Measurements from ENCODE around the gene HCN2. TPM values are rescaled to one million over a fixed set of nuclear protein-coding genes. Genes with fewer than 3 reads are reported as not detected.
A peak's percentile ranks its signal among the peaks of the same experiment; 100 is the strongest.

The HCN2 gene
- total RNA-seq, 5 donors from 2014 or later (not counting 1 experiment from before 2014, with no cell fraction given) = 0.93 to 4.4 (median 3.6) TPM

DNA sequence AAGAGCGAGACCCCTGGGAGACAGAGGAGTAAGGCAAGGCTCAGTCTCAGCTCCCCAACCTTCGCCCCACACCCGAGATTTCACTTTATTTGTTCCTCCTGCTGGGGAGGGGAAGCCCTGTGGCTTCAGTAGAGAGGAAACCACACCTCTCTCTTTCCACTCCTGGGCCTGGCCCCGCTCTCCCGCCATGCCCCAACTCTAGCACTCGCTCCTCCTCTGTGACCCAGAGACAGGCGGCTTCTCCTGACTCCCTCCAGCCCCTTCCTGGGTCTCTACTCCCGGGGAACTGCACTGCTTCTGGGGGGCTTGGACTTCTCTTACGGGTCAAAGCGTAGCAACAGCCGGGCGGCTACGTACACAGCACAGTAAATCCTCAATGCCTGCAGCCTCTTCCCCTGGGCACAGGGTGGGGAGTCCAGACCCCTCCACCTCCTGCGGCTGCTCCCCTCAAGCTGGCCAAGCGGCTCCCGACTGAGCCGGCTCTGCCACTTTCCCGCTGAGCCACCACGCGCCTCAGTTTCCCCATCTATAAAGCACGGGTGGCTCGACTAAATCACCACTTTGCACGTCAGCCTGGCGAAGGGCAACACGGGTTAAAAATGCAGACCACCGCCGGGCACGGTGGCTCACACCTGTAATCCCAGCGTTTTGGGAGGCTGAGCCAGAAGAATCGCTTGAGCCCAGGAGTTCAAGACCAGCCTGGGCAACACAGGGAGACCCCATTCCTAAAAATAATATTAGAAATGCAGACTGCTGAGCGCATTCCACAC is 71.9 kb downstream of the HCN2 start:
- Histone ChIP-seq H3K9me3 (no peaks in the 10 kb centered on the region), H3K4me3 (ENCODE audit: control insufficient read depth in 1 of 2, extremely low read depth in 1 of 2, low read length in 1 of 2) (peak overlapping the region; percentile 86 to 87), H3K4me1 (ENCODE audit: control insufficient read depth in 1 of 2, extremely low read depth in 1 of 2, insufficient read depth in 2 of 2, low read length in 2 of 2) (peaks cover 12 to 76% of the 10 kb centered on the region in 2 experiments), H3K27me3 (replicated peaks in 1 of 2; ENCODE audit: control insufficient read depth in 2 of 2, extremely low read depth in 1 of 2, insufficient read depth in 2 of 2, low read length in 1 of 2) (no peaks in the 10 kb centered on the region), H3K27ac (ENCODE audit: low read length) (peak overlapping the region; percentile 98), H3K36me3 (ENCODE audit: control insufficient read depth in 2 of 2, extremely low read depth in 1 of 2, insufficient read depth in 1 of 2, low read length in 1 of 2) (peaks cover 5 to 19% of the 10 kb centered on the region in 2 donors)
- 0% methylated on average over 23 of the region's 31 CpGs for WGBS (ENCODE audit: insufficient coverage)
- Mint-ChIP-seq H3K4me1 (peaks cover 46 to 58% (median 47%) of the 10 kb centered on the region in 3 donors), H3K4me3 (peak overlapping the region; percentile 95 to 98 (median 96)), H3K36me3 (peaks cover 2% of the 10 kb centered on the region), H3K9me3 (no peaks in the 10 kb centered on the region), H3K27ac (peak overlapping the region; percentile 97), H3K27me3 (no peaks in the 10 kb centered on the region)
- peak; percentile 39 to 58 (median 52) for ATAC-seq (replicated peaks in 1 of 4)
- DNase-seq = peak; percentile 48 to 81 (median 61)
- CTCF ChIA-PET = no interaction called here
- POLR2A ChIA-PET = no interaction called here

DNA sequence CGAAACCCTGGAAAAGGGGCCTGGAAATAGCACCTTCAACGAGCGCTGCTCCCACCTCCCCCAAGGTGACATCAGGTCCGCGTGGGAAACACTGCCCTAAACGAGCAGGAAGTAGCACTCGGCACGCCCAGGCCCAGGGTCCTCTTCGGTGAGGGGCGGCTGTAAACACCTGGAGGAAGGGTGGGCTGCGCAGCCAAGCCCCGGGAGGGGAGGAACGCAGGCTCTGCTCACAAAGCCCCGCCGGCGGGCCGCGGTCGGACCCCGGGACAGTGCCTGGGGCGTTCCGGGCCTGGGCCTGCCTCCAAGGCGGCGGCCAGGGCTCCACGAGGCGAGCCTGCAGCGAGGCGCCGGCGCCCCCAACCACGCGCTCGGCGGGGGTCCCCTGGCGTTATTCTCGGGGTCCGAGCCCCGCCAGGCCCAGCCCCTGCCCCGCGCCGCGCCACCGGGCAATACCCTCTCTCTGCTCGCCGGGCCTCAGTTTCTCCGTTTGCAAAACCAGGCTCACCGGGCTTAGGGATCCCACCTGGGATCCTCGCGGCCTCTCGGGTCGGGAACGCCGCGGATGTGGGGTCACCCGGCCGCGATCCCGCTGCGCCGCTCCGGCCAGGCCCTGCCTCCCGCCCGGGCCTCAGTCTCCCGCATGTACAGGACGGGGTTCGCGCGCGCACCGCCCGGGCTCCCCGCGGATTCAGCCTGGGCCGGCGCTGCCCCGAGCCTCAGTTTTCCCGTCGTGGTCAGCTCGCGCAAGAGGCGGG is 72.7 kb downstream of the HCN2 start:
- ATAC-seq (replicated peaks in 1 of 4) (peak; percentile 27 to 45 (median 37)), DNase-seq (peak; percentile 50 to 80 (median 66))
- Mint-ChIP-seq H3K27me3 (no peaks in the 10 kb centered on the region), H3K4me1 (peaks cover 40 to 51% (median 47%) of the 10 kb centered on the region in 3 donors), H3K4me3 (peak overlapping the region; percentile 95 to 98 (median 96)), H3K27ac (peak overlapping the region; percentile 97), H3K36me3 (peaks cover 2% of the 10 kb centered on the region), H3K9me3 (no peaks in the 10 kb centered on the region)
- 0% methylated on average over 77 of the region's 81 CpGs for WGBS (ENCODE audit: insufficient coverage)
- peaks cover 12 to 69% of the 10 kb centered on the region in 2 experiments for H3K4me1 ChIP-seq (ENCODE audit: control insufficient read depth in 1 of 2, extremely low read depth in 1 of 2, insufficient read depth in 2 of 2, low read length in 2 of 2)
- ChIA-PET CTCF (interaction anchor here in 1 of 2 donors (0.6 to 0.7 kb wide), 4 partner anchors 26 to 763 kb away, joined by 3 to 5 read pairs (median 4); partner anchors contain the start of gene BSG), POLR2A (no interaction called here)
- H3K4me3 ChIP-seq (ENCODE audit: control insufficient read depth in 1 of 2, extremely low read depth in 1 of 2, low read length in 1 of 2) = peak overlapping the region; percentile 86 to 87
- H3K9me3 ChIP-seq = no peaks in the 10 kb centered on the region
- peaks cover 5 to 15% of the 10 kb centered on the region in 2 donors for H3K36me3 ChIP-seq (ENCODE audit: control insufficient read depth in 2 of 2, extremely low read depth in 1 of 2, insufficient read depth in 1 of 2, low read length in 1 of 2)
- H3K27ac ChIP-seq (ENCODE audit: low read length) = peak overlapping the region; percentile 98
- peaks cover 0 to 1% of the 10 kb centered on the region in 2 experiments for H3K27me3 ChIP-seq (replicated peaks in 1 of 2; ENCODE audit: control insufficient read depth in 2 of 2, extremely low read depth in 1 of 2, insufficient read depth in 2 of 2, low read length in 1 of 2)

DNA sequence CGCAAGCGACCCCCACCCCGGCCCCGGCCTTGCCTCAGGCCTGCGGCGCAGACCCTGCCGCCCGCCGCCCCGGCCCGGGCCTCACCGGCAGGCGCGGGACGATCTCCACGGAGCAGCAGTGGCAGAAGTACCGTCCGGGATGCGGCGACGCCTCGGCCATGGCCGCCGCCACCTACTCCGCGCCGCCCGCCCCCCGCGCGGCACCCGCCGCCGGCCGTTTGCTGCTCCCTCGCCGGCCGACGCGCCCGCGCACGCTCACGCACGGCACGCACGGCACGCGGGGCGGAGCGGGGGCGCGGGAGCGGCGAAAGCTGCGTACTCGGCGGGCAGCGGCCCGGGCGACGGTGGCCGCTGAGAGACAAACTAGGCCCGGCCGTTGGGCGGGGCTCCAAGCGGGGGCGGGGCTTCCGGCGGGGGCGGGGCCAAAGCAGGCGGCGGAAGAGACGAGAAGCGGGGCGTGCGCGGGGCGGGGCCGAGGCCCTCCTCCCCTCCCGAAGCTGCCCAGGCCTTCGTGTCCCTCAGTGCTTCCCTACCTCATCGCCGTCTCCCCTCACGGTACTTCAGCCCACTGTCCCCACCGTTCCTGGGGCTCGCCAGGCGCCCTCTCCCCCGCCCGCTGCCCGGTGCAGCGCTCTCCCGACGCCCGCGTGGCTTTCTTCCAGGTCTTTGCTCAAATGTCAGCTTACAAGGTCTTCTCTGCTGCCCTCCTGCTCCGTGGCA is 73.4 kb downstream of the HCN2 start, which contains the start of gene RNF126:
TSS of gene RNF126 (minus strand) at position 253 of the 720 bp plus-strand sequence. CDS start at position 160, 93 bp downstream.
- Histone ChIP-seq H3K36me3 (ENCODE audit: control insufficient read depth in 2 of 2, extremely low read depth in 1 of 2, insufficient read depth in 1 of 2, low read length in 1 of 2) (peaks cover 0 to 7% of the 10 kb centered on the region in 2 donors), H3K4me1 (ENCODE audit: control insufficient read depth in 1 of 2, extremely low read depth in 1 of 2, insufficient read depth in 2 of 2, low read length in 2 of 2) (peaks cover 12 to 61% of the 10 kb centered on the region in 2 experiments), H3K27ac (ENCODE audit: low read length) (peak within 1 kb of the TSS; percentile 98), H3K27me3 (replicated peaks in 1 of 2; ENCODE audit: control insufficient read depth in 2 of 2, extremely low read depth in 1 of 2, insufficient read depth in 2 of 2, low read length in 1 of 2) (peaks cover 0 to 4% of the 10 kb centered on the region in 2 experiments), H3K9me3 (no peaks in the 10 kb centered on the region), H3K4me3 (ENCODE audit: control insufficient read depth in 1 of 2, extremely low read depth in 1 of 2, low read length in 1 of 2) (peak within 1 kb of the TSS; percentile 86 to 87)
- Mint-ChIP-seq H3K27me3 (no peaks in the 10 kb centered on the region), H3K4me3 (peak within 1 kb of the TSS; percentile 95 to 98 (median 96)), H3K27ac (peak within 1 kb of the TSS; percentile 97), H3K4me1 (peaks cover 35 to 47% (median 46%) of the 10 kb centered on the region in 3 donors), H3K9me3 (no peaks in the 10 kb centered on the region), H3K36me3 (peaks cover 2% of the 10 kb centered on the region)
- under 1% methylated on average over 93 of the region's 97 CpGs for WGBS (ENCODE audit: insufficient coverage)
- CTCF ChIA-PET = interaction anchor here in 1 of 2 donors (0.6 to 0.7 kb wide), 5 partner anchors 27 to 762 kb away, joined by 3 to 5 read pairs (median 3); partner anchors contain the start of genes BSG and PTBP1
- POLR2A ChIA-PET = interaction anchor here in 1 of 2 donors (0.8 kb wide), 1 partner anchor 80 kb away, joined by 4 read pairs; no protein-coding TSS in a partner anchor
- ATAC-seq (replicated peaks in 1 of 4) (peak; percentile 51 to 71 (median 59)), DNase-seq (peak; percentile 82 to 97 (median 92))

DNA sequence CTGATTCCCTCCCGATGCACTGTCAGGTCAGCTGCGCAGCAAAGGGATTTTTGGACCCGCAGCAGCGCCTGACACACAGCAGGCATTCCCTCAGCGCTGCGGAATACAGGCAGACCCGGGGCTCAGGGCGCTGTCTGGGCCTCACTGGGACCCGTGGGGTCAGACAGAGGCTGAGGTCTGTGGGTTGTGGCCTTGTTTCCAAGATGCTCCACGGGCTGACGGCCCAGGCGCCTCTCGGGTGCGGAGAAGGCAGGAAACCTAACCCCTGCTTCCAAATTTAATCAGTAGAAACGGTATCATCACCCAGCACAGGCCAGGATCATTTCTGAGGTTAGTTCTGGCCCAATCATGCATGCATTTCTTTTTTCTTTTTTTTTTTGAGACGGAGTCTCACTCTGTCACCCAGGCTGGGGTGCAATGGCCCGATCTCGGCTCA is 74.0 kb downstream of the HCN2 start:
- Histone ChIP-seq H3K36me3 (ENCODE audit: control insufficient read depth in 2 of 2, extremely low read depth in 1 of 2, insufficient read depth in 1 of 2, low read length in 1 of 2) (peaks cover 0 to 2% of the 10 kb centered on the region in 2 donors), H3K27ac (ENCODE audit: low read length) (peak overlapping the region; percentile 87), H3K27me3 (replicated peaks in 1 of 2; ENCODE audit: control insufficient read depth in 2 of 2, extremely low read depth in 1 of 2, insufficient read depth in 2 of 2, low read length in 1 of 2) (peaks cover 0 to 4% of the 10 kb centered on the region in 2 experiments), H3K4me3 (ENCODE audit: control insufficient read depth in 1 of 2, extremely low read depth in 1 of 2, low read length in 1 of 2) (peak overlapping the region; percentile 33 to 46), H3K4me1 (ENCODE audit: control insufficient read depth in 1 of 2, extremely low read depth in 1 of 2, insufficient read depth in 2 of 2, low read length in 2 of 2) (peaks cover 12 to 55% of the 10 kb centered on the region in 2 experiments), H3K9me3 (no peaks in the 10 kb centered on the region)
- Mint-ChIP-seq H3K27ac (peak overlapping the region; percentile 89 to 91), H3K4me3 (peak overlapping the region; percentile 73 to 98 (median 75)), H3K27me3 (no peaks in the 10 kb centered on the region), H3K4me1 (peaks cover 33 to 47% (median 40%) of the 10 kb centered on the region in 3 donors), H3K9me3 (no peaks in the 10 kb centered on the region), H3K36me3 (peaks cover 2% of the 10 kb centered on the region)
- ChIA-PET CTCF (interaction anchor here in 1 of 2 donors (0.6 kb wide), 1 partner anchor 133 kb away, joined by 3 read pairs; the partner anchor contains the start of gene PTBP1), POLR2A (interaction anchor here in 1 of 2 donors (0.8 kb wide), 1 partner anchor 80 kb away, joined by 4 read pairs; no protein-coding TSS in a partner anchor)
- ATAC-seq (replicated peaks in 1 of 4) (no peak), DNase-seq (no peak)
- WGBS (ENCODE audit: insufficient coverage) = 57% methylated on average over 15 of the region's 18 CpGs

DNA sequence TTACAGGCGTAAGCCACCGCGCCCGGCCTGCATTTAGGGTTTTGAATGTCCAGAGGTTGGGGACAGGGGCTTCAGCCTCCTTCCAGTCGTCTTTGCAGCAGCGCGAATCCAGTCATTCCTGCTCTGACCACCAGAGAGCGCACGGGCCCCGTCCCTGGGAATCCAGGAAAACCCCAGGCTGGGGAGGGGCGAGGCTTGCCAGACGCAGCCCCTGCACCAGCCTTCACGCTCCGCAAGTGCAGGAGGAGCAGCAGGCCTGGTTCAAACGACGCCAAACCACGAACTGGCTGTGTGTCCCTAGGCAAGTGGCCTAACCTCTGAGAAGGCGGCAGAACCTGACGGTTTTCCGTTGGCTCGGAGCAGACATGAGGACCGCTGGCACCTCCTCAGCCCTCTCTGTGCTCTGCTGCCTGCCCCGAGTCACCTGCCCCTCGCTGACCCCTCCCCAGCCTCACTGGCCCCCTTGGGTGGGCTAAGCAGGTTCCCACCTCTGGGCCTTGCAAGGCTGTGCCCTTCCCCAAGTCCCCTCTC is 75.3 kb downstream of the HCN2 start:
- Mint-ChIP-seq H3K4me3 (peak overlapping the region; percentile 34 to 98 (median 51)), H3K27me3 (peaks cover 2 to 3% of the 10 kb centered on the region in 2 donors), H3K27ac (peak overlapping the region; percentile 48 to 74), H3K9me3 (no peaks in the 10 kb centered on the region), H3K4me1 (peaks cover 23 to 41% (median 30%) of the 10 kb centered on the region in 3 donors), H3K36me3 (peaks cover 2% of the 10 kb centered on the region)
- ChIA-PET POLR2A (no interaction called here), CTCF (interaction anchor here in 1 of 2 donors (0.7 kb wide), 1 partner anchor 178 kb away, joined by 3 read pairs; no protein-coding TSS in a partner anchor)
- peak overlapping the region in 1 of 2 donors; percentile 7 for H3K4me3 ChIP-seq (ENCODE audit: control insufficient read depth in 1 of 2, extremely low read depth in 1 of 2, low read length in 1 of 2)
- no peak overlapping the region for H3K27ac ChIP-seq (ENCODE audit: low read length)
- WGBS (ENCODE audit: insufficient coverage) = 11% methylated on average over 21 of the region's 24 CpGs
- H3K4me1 ChIP-seq (ENCODE audit: control insufficient read depth in 1 of 2, extremely low read depth in 1 of 2, insufficient read depth in 2 of 2, low read length in 2 of 2) = peaks cover 6 to 43% of the 10 kb centered on the region in 2 experiments
- peaks cover 0 to 7% of the 10 kb centered on the region in 2 experiments for H3K27me3 ChIP-seq (replicated peaks in 1 of 2; ENCODE audit: control insufficient read depth in 2 of 2, extremely low read depth in 1 of 2, insufficient read depth in 2 of 2, low read length in 1 of 2)
- peak; percentile 46 to 92 (median 72) for DNase-seq
- ATAC-seq (replicated peaks in 1 of 4) = peak in 1 of 4 experiments; percentile 13
- no peaks in the 10 kb centered on the region for H3K9me3 ChIP-seq
- H3K36me3 ChIP-seq (ENCODE audit: control insufficient read depth in 2 of 2, extremely low read depth in 1 of 2, insufficient read depth in 1 of 2, low read length in 1 of 2) = no peaks in the 10 kb centered on the region
